Uterus (tissue), 2 donors: ENCODE data around the gene PLK1.

Experiments used
- CTCF ChIP-seq, 4 experiments: fragments of 200-600 bp in 2 of 4; fragments of 450-650 bp in 2 of 4; sonication (generic) in 2 of 4; IDR thresholded peaks; one replicate each; pipeline ENCODE4 v1.5.1; 2016 to 2019; ENCODE audit warnings: antibody characterized with exemption in 4 of 4, mild to moderate bottlenecking in 2 of 4, moderate library complexity in 1 of 4
- POLR2A ChIP-seq, 2 donors: fragments of 450-650 bp; IDR thresholded peaks; one replicate each; pipeline ENCODE4 v1.6.1; 2016; ENCODE audit warnings: antibody characterized with exemption in 2 of 2, mild to moderate bottlenecking in 1 of 2, moderate library complexity in 1 of 2

GRCh38 chr16:23663918-23664317, 14.8 kb upstream of the PLK1 start:
- TF ChIP-seq CTCF (IDR thresholded peaks at IDR 0.05) (no peak), POLR2A (IDR thresholded peaks at IDR 0.05) (no peak)
